ENCODE results near the gene DDX39B. TPM values are rescaled to one million over a fixed set of nuclear protein-coding genes. Genes with fewer than 3 reads are reported as not detected.
"Not testable (repeated sequence)": the region's sequence is repeated elsewhere in the genome, so short reads cannot be mapped to it uniquely, and the experiment has no call there.

The DDX39B gene
- total RNA-seq, 4 donors from 2014 or later, result 125 to 327 (median 217) TPM

GRCh38 chr6:31490115-31490873 is 51.5 kb downstream of the DDX39B start:
- Histone ChIP-seq H3K36me3 (no peaks in the 10 kb centered on the region), H3K4me3 (no peak overlapping the region), H3K27ac (no peak overlapping the region), H3K4me1 (peaks cover 0 to 27% (median 0%) of the 10 kb centered on the region in 3 donors), H3K27me3 (peaks cover 33% of the 10 kb centered on the region), H3K9me3 (no peaks in the 10 kb centered on the region)
- ATAC-seq, result no peak
- TF ChIP-seq CTCF (IDR thresholded peaks at IDR 0.05), result no peak
- TF ChIP-seq EP300 (IDR thresholded peaks at IDR 0.05), result no peak
- no peak for TF ChIP-seq POLR2AphosphoS5 (IDR thresholded peaks at IDR 0.05)
- no peak for TF ChIP-seq POLR2A (IDR thresholded peaks at IDR 0.05)
- 45 to 87% methylated on average over 5 to 10 of the region's 16 CpGs for WGBS, 2 donors (ENCODE audit: low coverage in 1 of 2)

GRCh38 chr6:31489086-31489485 is 52.7 kb downstream of the DDX39B start:
- H3K27ac ChIP-seq, result no peak overlapping the region
- H3K27me3 ChIP-seq, result peaks cover 23% of the 10 kb centered on the region
- H3K9me3 ChIP-seq, result no peaks in the 10 kb centered on the region
- 62 to 83% methylated on average over 1 to 4 of the region's 4 CpGs for WGBS, 2 donors (ENCODE audit: low coverage in 1 of 2)
- no peak for TF ChIP-seq POLR2A (IDR thresholded peaks at IDR 0.05)
- no peak for TF ChIP-seq POLR2AphosphoS5 (IDR thresholded peaks at IDR 0.05)
- no peak for TF ChIP-seq EP300 (IDR thresholded peaks at IDR 0.05)
- no peak for TF ChIP-seq CTCF (IDR thresholded peaks at IDR 0.05)
- peaks cover 0 to 17% (median 0%) of the 10 kb centered on the region in 3 donors for H3K4me1 ChIP-seq
- no peak overlapping the region for H3K4me3 ChIP-seq
- no peaks in the 10 kb centered on the region for H3K36me3 ChIP-seq
- no peak for ATAC-seq

GRCh38 chr6:31487674-31488073 is 54.1 kb downstream of the DDX39B start:
- not testable (repeated sequence) for ATAC-seq, H3K36me3 ChIP-seq, H3K4me1 ChIP-seq, H3K27ac ChIP-seq, H3K4me3 ChIP-seq, H3K9me3 ChIP-seq
- H3K27me3 ChIP-seq, result peaks cover 18% of the 10 kb centered on the region
- 79 to 82% methylated on average over 4 to 6 of the region's 6 CpGs for WGBS, 2 donors (ENCODE audit: low coverage in 1 of 2)

GRCh38 chr6:31486065-31486837 is 55.6 kb downstream of the DDX39B start:
- H3K4me1 ChIP-seq, H3K36me3 ChIP-seq, H3K4me3 ChIP-seq, H3K27ac ChIP-seq, ATAC-seq, H3K9me3 ChIP-seq: not testable (repeated sequence)
- peaks cover 12% of the 10 kb centered on the region for H3K27me3 ChIP-seq
- WGBS, 2 donors (ENCODE audit: low coverage in 1 of 2), result no CpG with 5 or more reads among the region's 9 CpGs

- no peak overlapping the region for H3K27ac ChIP-seq
- ATAC-seq, result no peak
- H3K27me3 ChIP-seq, result peaks cover 8% of the 10 kb centered on the region
- TF ChIP-seq POLR2AphosphoS5 (IDR thresholded peaks at IDR 0.05), result no peak
- no peak for TF ChIP-seq POLR2A (IDR thresholded peaks at IDR 0.05)
- TF ChIP-seq EP300 (IDR thresholded peaks at IDR 0.05), result no peak
- no peaks in the 10 kb centered on the region for H3K4me1 ChIP-seq
- no peaks in the 10 kb centered on the region for H3K36me3 ChIP-seq
- no peaks in the 10 kb centered on the region for H3K9me3 ChIP-seq
- no peak overlapping the region for H3K4me3 ChIP-seq
- WGBS, 2 donors (ENCODE audit: low coverage in 1 of 2), result 75% methylated on average over 1 of the region's 1 CpG
These were observed 56.7 kb downstream of the DDX39B start for GRCh38 chr6:31485055-31485454.

GRCh38 chr6:31483392-31483791 is 58.4 kb downstream of the DDX39B start:
- Histone ChIP-seq H3K27me3 (peaks cover 17% of the 10 kb centered on the region), H3K4me1 (no peaks in the 10 kb centered on the region), H3K36me3 (no peaks in the 10 kb centered on the region), H3K9me3 (no peaks in the 10 kb centered on the region), H3K27ac (no peak overlapping the region), H3K4me3 (no peak overlapping the region)
- no peak for ATAC-seq
- WGBS, 2 donors (ENCODE audit: low coverage in 1 of 2), result 42 to 74% methylated on average over 2 of the region's 2 CpGs
- TF ChIP-seq EP300 (IDR thresholded peaks at IDR 0.05) (no peak), CTCF (IDR thresholded peaks at IDR 0.05) (no peak), POLR2A (IDR thresholded peaks at IDR 0.05) (no peak), POLR2AphosphoS5 (IDR thresholded peaks at IDR 0.05) (no peak)

Data from gastroesophageal sphincter (tissue), 4 donors.